Left lung (tissue), 10 donors: Measurements from ENCODE around the gene ST6GAL1. TPM values are rescaled to one million over a fixed set of nuclear protein-coding genes. Genes with fewer than 3 reads are reported as not detected.
"Not testable (repeated sequence)": the region's sequence is repeated elsewhere in the genome, so short reads cannot be mapped to it uniquely, and the experiment has no call there.

ENCODE experiments used
- ATAC-seq: fragments of 200-7000 bp; cut with Tn5 transposase; one replicate; pipeline ENCODE4 v1.9.1; 2020; ENCODE audit warnings: moderate library complexity
- DNase-seq, 4 donors: peaks; one replicate each; pipeline ENCODE4 v3.0.0-alpha.2; 2013 to 2020
- H3K27ac ChIP-seq, 2 donors: fragments of 200-600 bp; sonication (generic) in 1 of 2; one replicate each; pipeline versions ENCODE4 v1.5.0 to v1.8.0; 2020 to 2021
- H3K27me3 ChIP-seq, 2 donors: fragments of 200-600 bp; sonication (generic) in 1 of 2; one replicate each; pipeline versions ENCODE4 v1.5.0 to v1.8.0; 2020 to 2021
- H3K36me3 ChIP-seq, 2 donors: fragments of 200-600 bp; sonication (generic) in 1 of 2; one replicate each; pipeline versions ENCODE4 v1.5.0 to v1.8.0; 2020 to 2021
- H3K4me1 ChIP-seq, 2 donors: fragments of 200-600 bp; one replicate each; pipeline ENCODE4 v1.8.0; 2021
- H3K4me3 ChIP-seq, 2 donors: fragments of 200-600 bp; sonication (generic) in 1 of 2; one replicate each; pipeline versions ENCODE4 v1.5.0 to v1.8.0; 2020 to 2021; ENCODE audit warnings: mild to moderate bottlenecking in 1 of 2
- H3K9me3 ChIP-seq, 2 donors: fragments of 200-600 bp; sonication (generic) in 1 of 2; one replicate each; pipeline versions ENCODE4 v1.5.0 to v1.8.0; 2020 to 2021
- intact Hi-C, 2 donors: fragments of 100-400 bp; cut with DNase I; formaldehyde crosslinking; loops; one replicate each; pipeline versions ENCODE4 v1.11.2 to v1.14.2; 2022
- polyA plus RNA-seq, 6 donors: library from polyadenylated mRNA; unstranded; fragments of 120-200 nt; gene quantifications; one replicate each; pipeline ENCODE4 v1.2.1, GENCODE V29; 2013; ENCODE audit not compliant: insufficient read length in 6 of 6
- total RNA-seq, 2 donors: library from RNA; stranded (reverse); fragmentation: NEBNext Ultra II Directional; extraction: Animal tissue kit (Norgen Biotek cat#: 25700); gene quantifications; one replicate each; pipeline ENCODE4 v1.2.1, GENCODE V29; 2021
- TF ChIP-seq, protein P1 (sequence below), 2 donors: fragments of 200-600 bp; sonication (generic) in 1 of 2; IDR thresholded peaks; one replicate each; pipeline versions ENCODE4 v1.5.0 to v1.8.0; 2021; ENCODE audit warnings: antibody characterized with exemption in 2 of 2
- donor health status: DM: no; HTN: yes; CAD: no.
- donor health status: DM: no; HTN: no; CAD: no.

The ST6GAL1 gene
- total and polyA plus RNA-seq, 8 donors = 45.5 to 132 (median 56.2) TPM

DNA sequence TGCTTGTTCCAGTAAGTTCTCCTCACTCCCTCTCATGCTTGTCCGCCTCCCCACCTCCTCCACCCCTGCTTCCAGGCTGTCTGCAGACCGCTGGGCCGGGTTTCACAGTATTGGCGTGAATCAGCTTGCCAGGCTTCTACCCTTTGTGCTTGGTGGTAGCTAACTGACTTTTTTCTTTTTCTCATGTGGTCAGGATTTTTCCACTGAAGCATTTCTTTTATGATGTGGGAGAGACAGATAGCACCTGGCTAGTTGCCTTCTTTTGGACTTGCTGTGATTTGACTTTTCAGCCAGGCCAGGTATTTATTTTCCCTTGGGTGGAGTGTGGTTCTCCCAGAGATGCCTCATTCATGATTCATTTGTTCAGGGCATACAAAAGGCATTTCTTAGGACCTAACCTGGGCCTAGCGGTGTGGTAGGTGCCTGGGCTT, 60.6 kb downstream of the ST6GAL1 start:
- DNase-seq (no peak), ATAC-seq (peak; percentile 34)
- H3K36me3 ChIP-seq = no peaks in the 10 kb centered on the region
- H3K9me3 ChIP-seq = no peaks in the 10 kb centered on the region
- TF ChIP-seq, protein P1, sequence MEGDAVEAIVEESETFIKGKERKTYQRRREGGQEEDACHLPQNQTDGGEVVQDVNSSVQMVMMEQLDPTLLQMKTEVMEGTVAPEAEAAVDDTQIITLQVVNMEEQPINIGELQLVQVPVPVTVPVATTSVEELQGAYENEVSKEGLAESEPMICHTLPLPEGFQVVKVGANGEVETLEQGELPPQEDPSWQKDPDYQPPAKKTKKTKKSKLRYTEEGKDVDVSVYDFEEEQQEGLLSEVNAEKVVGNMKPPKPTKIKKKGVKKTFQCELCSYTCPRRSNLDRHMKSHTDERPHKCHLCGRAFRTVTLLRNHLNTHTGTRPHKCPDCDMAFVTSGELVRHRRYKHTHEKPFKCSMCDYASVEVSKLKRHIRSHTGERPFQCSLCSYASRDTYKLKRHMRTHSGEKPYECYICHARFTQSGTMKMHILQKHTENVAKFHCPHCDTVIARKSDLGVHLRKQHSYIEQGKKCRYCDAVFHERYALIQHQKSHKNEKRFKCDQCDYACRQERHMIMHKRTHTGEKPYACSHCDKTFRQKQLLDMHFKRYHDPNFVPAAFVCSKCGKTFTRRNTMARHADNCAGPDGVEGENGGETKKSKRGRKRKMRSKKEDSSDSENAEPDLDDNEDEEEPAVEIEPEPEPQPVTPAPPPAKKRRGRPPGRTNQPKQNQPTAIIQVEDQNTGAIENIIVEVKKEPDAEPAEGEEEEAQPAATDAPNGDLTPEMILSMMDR (IDR thresholded peaks at IDR 0.05) = no peak
- peak overlapping the region in 1 of 2 donors; percentile 57 for H3K27ac ChIP-seq
- no peak overlapping the region for H3K4me3 ChIP-seq
- peaks cover 0 to 41% of the 10 kb centered on the region in 2 donors for H3K4me1 ChIP-seq
- no peaks in the 10 kb centered on the region for H3K27me3 ChIP-seq
- intact Hi-C loops = no loop called here

DNA sequence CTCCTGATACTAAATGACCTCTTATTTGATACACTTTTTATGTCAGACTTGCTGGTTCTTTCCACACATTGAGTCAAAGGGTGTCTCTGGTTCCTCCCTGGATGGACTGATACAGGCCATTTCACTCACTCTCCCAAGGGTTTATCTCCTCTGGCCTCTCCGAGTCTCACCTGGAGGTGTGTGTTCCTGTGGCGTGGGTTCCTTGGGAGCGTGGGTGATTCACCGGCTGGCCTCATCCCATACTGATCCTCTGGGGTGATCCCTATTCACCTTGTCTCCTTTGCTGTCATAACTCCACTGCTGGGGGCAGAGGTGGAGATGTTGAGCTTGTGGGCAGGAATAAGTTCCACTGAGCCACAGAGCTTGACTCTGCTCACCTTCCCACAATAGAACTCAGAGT, 61.1 kb downstream of the ST6GAL1 start:
- ATAC-seq = no peak
- no peaks in the 10 kb centered on the region for H3K27me3 ChIP-seq
- H3K4me3 ChIP-seq = no peak overlapping the region
- intact Hi-C loops = no loop called here
- H3K4me1 ChIP-seq = peaks cover 0 to 41% of the 10 kb centered on the region in 2 donors
- H3K36me3 ChIP-seq = no peaks in the 10 kb centered on the region
- no peaks in the 10 kb centered on the region for H3K9me3 ChIP-seq
- peak overlapping the region in 1 of 2 donors; percentile 57 for H3K27ac ChIP-seq
- TF ChIP-seq, protein P1 (IDR thresholded peaks at IDR 0.05) = no peak
- no peak for DNase-seq

DNA sequence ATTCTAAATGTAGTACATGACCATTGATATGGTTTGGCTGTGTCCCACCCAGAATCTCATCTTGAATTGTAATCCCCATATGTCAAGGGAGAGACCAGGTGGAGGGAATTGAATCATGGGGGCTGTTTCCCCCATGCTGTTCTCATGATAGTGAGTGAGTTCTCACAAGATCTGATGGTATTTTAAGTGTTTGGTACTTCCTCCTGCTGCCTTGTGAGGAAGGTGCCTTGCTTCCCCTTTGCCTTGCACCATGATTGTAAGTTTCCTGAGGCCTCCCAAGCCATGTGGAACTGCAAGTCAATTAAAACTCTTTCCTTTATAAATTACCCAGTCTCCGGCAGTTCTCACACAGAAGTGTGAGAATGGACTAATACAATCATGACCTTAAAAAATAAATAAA, 61.8 kb downstream of the ST6GAL1 start:
- Histone ChIP-seq H3K4me1 (peaks cover 0 to 37% of the 10 kb centered on the region in 2 donors), H3K27ac (peak overlapping the region in 1 of 2 donors; percentile 57)
- intact Hi-C loops, DNase-seq, H3K27me3 ChIP-seq, H3K9me3 ChIP-seq, H3K4me3 ChIP-seq, H3K36me3 ChIP-seq, ATAC-seq: not testable (repeated sequence)

DNA sequence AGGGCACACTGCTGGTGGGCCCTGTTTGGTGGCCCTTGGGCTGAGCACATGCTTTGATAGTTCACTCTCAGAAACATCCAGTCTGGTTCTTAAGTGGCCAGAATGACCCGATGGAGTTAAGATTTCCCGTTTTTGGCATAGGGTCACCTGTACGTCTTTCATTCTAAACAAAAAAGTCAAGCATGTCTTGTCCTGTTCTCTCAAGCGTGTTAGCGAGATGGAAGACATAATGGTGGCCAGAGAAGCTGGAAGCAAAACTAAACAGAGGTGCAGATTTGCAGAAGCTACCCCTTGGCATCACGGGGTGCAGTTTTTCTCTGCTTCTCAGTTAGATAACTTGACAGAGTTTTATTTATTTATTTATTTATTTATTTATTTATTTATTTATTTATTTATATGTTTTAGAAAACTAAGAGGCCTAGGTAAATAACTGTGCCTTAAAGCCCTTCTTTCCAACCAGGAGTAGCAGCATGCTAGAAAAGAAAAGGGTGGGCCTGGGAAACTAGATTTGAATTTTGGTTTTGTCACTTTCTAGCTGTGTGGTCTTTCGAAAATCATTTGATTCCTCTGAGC, 63.0 kb downstream of the ST6GAL1 start:
- no peak for DNase-seq
- Histone ChIP-seq H3K27ac (no peak overlapping the region), H3K4me3 (no peak overlapping the region), H3K36me3 (no peaks in the 10 kb centered on the region), H3K4me1 (peaks cover 0 to 38% of the 10 kb centered on the region in 2 donors), H3K9me3 (no peaks in the 10 kb centered on the region), H3K27me3 (no peaks in the 10 kb centered on the region)
- no peak for ATAC-seq
- intact Hi-C loops = no loop called here
- TF ChIP-seq, protein P1 (IDR thresholded peaks at IDR 0.05) = no peak

DNA sequence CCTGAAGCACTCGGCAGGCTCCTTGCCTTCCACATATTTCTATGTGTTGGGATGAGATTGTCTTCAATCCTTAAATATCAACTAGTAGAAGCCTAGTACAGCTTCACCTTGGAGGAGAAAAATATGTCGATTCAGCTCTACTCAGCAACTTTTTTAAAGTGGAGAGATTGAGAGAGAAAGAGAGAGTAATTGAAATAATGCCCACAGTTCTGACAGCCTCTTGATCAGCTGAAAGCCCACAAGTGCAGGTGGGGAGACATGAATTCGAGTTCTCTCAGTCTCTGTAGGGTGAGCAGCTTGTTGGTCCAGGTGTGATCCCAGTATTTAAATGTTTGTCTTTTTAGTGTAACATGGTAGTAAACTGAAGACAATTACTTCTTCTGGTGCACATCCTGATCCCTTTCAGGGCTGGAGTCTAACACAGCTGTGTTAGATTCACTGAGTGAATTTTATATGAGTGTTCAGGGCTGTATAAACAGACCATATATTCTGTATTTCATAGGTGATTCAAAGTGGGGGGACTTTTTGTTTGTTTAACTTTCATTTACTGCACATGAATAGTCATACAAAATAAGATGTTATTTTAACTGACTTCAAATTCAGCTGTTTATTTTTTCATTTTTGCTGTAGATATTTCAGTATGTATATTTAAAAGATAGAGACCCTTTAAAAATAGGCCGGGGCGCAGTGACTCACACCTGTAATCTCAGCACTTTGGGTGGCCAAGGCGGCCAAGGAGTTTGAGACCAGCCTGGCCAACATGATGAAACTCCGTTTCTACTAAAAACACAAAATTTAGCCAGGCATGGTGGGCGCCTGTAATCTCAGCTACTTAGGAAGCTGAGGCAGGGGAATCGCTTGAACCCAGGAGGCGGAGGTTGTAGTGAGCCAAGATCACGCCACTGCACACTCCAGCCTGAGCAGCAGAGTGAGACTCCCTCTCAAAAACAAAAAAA, 64.0 kb downstream of the ST6GAL1 start:
- H3K27me3 ChIP-seq = no peaks in the 10 kb centered on the region
- no peak overlapping the region for H3K27ac ChIP-seq
- no peak overlapping the region for H3K4me3 ChIP-seq
- H3K4me1 ChIP-seq = peaks cover 0 to 38% of the 10 kb centered on the region in 2 donors
- intact Hi-C loops = no loop called here
- H3K36me3 ChIP-seq = no peaks in the 10 kb centered on the region
- H3K9me3 ChIP-seq = no peaks in the 10 kb centered on the region
- no peak for DNase-seq
- TF ChIP-seq, protein P1 (IDR thresholded peaks at IDR 0.05) = no peak
- ATAC-seq = no peak
